Choroid plexus epithelial cell (primary cell): Measurements from ENCODE around the gene TUBAL3.
A peak's percentile ranks its signal among the peaks of the same experiment; 100 is the strongest.

Experiments
- DNase-seq: peaks from one replicate; pipeline ENCODE4 v3.0.0-alpha.2; 2010; ENCODE audit warnings: low read depth
- H3K4me3 ChIP-seq: 2 replicates; pipeline ENCODE4 v1.5.1; 2011; ENCODE audit warnings: low read depth, mild to moderate bottlenecking, control low read depth, low read length, moderate library complexity
- TF ChIP-seq, protein P1 (sequence below): conservative IDR thresholded peaks from 2 replicates; pipeline ENCODE4 v1.5.1; 2011; ENCODE audit warnings: low read depth, mild to moderate bottlenecking, control low read depth, inconsistent platforms, low read length, moderate library complexity

Gene TUBAL3

DNA sequence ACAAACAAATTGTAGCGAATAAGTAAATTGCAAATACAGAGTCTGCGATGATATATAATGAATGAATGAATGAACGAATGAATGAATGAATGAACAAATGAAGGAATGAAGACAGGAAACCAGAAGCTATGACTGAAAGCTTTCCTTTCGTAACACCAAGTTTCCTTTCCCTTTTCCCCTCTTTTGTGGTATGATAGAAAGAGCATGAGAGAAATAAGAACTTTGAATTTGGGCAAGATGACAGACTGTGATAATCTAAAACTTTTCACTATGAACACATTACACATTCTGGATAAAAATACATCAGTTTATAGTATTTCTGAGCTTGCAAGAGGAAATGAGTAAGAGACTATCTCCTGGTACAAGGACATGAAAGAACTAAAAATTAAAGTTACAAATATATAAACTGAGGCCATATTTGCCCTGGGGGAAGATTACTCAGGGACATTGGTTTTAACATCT is 48.3 kb downstream of the TUBAL3 start:
- no peak overlapping the region for H3K4me3 ChIP-seq
- TF ChIP-seq, protein P1, sequence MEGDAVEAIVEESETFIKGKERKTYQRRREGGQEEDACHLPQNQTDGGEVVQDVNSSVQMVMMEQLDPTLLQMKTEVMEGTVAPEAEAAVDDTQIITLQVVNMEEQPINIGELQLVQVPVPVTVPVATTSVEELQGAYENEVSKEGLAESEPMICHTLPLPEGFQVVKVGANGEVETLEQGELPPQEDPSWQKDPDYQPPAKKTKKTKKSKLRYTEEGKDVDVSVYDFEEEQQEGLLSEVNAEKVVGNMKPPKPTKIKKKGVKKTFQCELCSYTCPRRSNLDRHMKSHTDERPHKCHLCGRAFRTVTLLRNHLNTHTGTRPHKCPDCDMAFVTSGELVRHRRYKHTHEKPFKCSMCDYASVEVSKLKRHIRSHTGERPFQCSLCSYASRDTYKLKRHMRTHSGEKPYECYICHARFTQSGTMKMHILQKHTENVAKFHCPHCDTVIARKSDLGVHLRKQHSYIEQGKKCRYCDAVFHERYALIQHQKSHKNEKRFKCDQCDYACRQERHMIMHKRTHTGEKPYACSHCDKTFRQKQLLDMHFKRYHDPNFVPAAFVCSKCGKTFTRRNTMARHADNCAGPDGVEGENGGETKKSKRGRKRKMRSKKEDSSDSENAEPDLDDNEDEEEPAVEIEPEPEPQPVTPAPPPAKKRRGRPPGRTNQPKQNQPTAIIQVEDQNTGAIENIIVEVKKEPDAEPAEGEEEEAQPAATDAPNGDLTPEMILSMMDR, result no peak
- peak; percentile 14 for DNase-seq

DNA sequence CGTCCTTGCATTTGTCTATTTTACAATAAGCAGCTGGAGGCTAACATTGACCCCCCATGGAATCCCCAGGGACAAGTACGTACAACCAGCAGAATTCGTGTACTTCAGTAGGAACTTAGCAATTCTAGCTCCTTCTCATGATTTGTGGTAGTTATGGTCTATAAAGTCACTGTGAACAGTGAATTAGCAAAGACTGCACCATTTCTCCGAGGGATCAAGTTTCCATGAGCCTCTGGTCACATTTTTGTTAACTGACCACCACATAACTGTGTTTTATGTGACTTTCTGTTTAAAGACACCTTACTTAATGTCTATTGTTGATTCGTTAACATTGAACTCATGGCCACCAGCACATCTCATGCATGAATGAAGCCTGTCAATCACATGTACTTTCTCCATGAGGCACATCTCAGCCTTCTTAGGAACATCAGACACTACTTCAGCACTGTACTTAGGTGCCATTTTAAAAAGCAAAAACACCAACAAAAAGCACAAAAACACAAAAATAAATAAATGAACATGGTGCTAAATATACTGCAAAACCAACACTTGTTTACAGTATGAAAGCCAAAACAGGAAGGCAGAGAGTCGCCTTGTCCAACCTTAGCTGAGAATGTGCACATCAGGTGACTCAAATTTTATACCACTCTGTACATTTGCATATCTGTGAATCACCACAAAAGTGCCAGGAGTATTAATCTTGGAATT is 48.9 kb downstream of the TUBAL3 start:
- H3K4me3 ChIP-seq, result no peak overlapping the region
- no peak for DNase-seq
- TF ChIP-seq, protein P1, result no peak

DNA sequence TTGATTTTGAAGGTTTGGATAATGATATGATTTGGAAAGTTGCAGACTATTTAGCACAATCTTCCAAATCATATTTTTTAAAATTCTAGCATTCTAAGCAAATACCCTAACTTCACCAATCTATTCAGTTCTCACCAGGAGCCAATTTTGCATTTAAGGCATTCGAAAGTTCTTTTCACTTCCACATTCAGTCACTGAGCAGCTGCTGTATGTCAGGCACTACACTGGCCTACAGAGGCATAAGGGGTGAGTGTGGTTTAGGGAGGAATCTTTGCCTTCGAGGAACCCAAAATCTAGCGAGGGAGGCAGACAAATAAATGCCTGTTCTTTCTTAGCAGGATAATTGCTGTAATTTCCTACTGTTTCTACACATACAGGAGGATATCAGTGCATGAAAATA is 50.6 kb downstream of the TUBAL3 start:
- no peak for DNase-seq
- TF ChIP-seq, protein P1, result no peak
- H3K4me3 ChIP-seq, result no peak overlapping the region

DNA sequence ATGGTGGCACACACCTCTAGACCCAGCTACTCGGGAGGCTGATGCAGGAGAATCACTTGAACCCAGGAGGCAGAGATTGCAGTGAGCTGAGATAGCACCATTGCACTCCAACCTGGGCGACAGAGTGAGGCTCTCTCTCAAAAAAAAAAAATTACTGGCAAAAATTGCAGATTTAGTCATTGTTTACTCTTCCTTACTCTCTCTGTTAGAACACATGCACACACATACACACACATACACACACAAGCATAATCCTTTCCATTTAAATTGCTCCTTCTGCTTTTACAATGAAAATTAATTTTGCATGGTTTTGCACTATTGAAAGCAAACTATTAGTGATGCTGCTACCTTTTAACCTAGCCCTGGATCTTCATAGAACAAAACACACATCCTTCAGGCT is 55.3 kb downstream of the TUBAL3 start:
- TF ChIP-seq, protein P1, result no peak
- DNase-seq, result no peak
- H3K4me3 ChIP-seq, result no peak overlapping the region

DNA sequence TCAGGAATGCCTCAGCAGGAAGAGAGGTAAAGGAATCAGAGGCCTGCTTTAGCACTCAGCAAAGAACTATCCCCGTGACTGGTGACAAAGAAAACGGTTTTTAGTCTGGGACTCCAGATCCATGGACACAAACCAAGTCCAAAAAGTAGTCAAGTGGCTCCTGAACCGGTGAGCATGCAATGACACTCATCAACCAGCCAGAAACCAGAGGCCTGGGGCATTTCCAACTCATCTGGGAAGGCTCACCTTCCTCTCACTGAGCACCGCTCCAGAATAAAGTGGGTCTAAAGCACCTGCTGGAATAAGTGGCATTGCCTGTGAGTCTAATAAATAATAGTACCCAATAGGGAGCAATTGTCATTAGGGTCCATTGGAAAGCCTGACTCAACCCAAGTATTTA is 57.7 kb downstream of the TUBAL3 start:
- TF ChIP-seq, protein P1, result no peak
- DNase-seq, result no peak
- no peak overlapping the region for H3K4me3 ChIP-seq

DNA sequence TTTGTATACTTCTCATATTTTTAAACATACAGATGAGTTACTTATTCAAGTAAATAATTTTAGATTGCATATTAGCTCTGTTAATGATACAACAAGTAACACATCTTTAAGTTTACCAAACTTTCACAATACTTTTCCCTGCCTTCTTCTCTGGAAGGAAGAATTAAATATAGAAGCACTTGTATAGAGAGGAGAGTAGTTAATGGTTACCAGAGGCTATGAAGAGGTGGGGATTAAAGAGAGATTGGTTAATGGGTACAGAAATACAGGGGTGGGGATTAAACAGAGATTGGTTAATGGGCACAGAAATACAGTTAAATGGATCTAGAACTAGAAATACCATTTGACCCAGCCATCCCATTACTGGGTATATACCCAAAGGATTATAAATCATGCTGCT is 59.9 kb downstream of the TUBAL3 start:
- DNase-seq, result no peak
- TF ChIP-seq, protein P1, result no peak
- H3K4me3 ChIP-seq, result no peak overlapping the region

DNA sequence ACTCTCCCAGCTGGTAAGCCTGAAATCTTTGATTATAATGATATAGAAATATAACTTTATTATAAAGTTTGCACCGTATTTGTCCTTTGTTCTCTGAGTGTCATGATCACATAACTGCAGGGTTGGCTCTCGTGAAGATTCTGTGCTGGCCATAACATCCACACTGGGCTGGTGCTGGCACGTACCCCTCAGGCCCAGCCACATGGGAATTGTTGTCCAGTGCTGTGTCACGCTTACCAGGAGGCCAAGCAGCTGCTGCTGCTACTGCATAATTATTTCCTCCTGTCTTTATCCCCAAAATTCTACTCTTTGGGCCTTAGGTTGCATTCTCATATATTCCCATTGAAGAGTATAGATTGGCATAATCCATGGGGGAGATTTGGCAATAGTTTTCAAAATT is 60.6 kb downstream of the TUBAL3 start:
- no peak for DNase-seq
- no peak overlapping the region for H3K4me3 ChIP-seq

More for the DNA sequence above, 60.6 kb downstream of the TUBAL3 start:
- TF ChIP-seq, protein P1, result no peak
